GM12878 (cell line): ENCODE results near the gene OR7E24. TPM values are rescaled to one million over a fixed set of nuclear protein-coding genes. Genes with fewer than 3 reads are reported as not detected.

Source experiments
- ATAC-seq: fragments of 200-7000 bp; cut with Tn5 transposase; 3 replicates; pipeline ENCODE4 v1.9.1; 2020; ENCODE audit warnings: mild to moderate bottlenecking, moderate library complexity
- BruUV-seq: library from RNA; stranded (reverse); fragments of 400-500 nt; replicated peaks from 2 replicates; lab custom pipeline; 2021; lab: Mats Ljungman, UMichigan
- CTCF ChIA-PET: fragments of 300-600 bp; sonication (Branson Sonifier 250); formaldehyde crosslinking; extraction: SDS; loops from one replicate; lab custom pipeline; 2021; ENCODE audit warnings: inconsistent platforms; lab: Yijun Ruan, JAX
- POLR2A ChIA-PET: fragments of 350-600 bp; formaldehyde crosslinking; extraction: SDS; loops from one replicate; lab custom pipeline; 2021; ENCODE audit warnings: inconsistent platforms; lab: Charles Lee
- RAD21 ChIA-PET: fragments of 300-600 bp; sonication (Branson Sonifier 250); formaldehyde crosslinking; loops from one replicate; lab custom pipeline; 2023; ENCODE audit warnings: antibody characterized with exemption; ENCODE audit not compliant: unreplicated experiment; lab: Charles Lee
- SMC1A ChIA-PET: fragments of 300-600 bp; sonication (Branson Sonifier 250); formaldehyde crosslinking; loops from one replicate; lab custom pipeline; 2023; ENCODE audit not compliant: unreplicated experiment, uncharacterized antibody; lab: Charles Lee
- DNase-seq: peaks from one replicate; pipeline ENCODE4 v3.0.0-alpha.2; 2011; ENCODE audit warnings: low read depth, low spot score
- FAIRE-seq: peaks from 3 replicates; lab custom pipeline; 2011; peaks lifted over from hg19 to GRCh38; lab: Jason Lieb, UNC
- H2AFZ ChIP-seq: 2 replicates; pipeline ENCODE4 v1.6.0; 2011; ENCODE audit warnings: low read depth, low read length, control low read depth; ENCODE audit not compliant: control insufficient read depth
- H3K27ac ChIP-seq: 2 replicates; pipeline ENCODE4 v1.5.1; 2011; ENCODE audit warnings: control low read depth; ENCODE audit not compliant: control insufficient read depth, insufficient read depth
- H3K27me3 ChIP-seq, 2 experiments: replicated peaks in 1 of 2; 2 replicates each; pipeline versions ENCODE4 v1.6.0 to v1.6.1; 2011; ENCODE audit warnings: low read length in 1 of 2; ENCODE audit not compliant: control insufficient read depth in 2 of 2, insufficient read depth in 2 of 2
- H3K36me3 ChIP-seq, 2 experiments: 2 replicates each; pipeline ENCODE4 v1.5.1; 2011; ENCODE audit warnings: low read length in 1 of 2; ENCODE audit not compliant: control insufficient read depth in 2 of 2, insufficient read depth in 2 of 2
- H3K4me1 ChIP-seq: 2 replicates; pipeline ENCODE4 v1.6.1; 2011; ENCODE audit warnings: mild to moderate bottlenecking, low read length, moderate library complexity, mixed read lengths; ENCODE audit not compliant: control insufficient read depth, insufficient read depth
- H3K4me2 ChIP-seq: 2 replicates; pipeline ENCODE4 v1.6.0; 2011; ENCODE audit warnings: control low read depth; ENCODE audit not compliant: control insufficient read depth, insufficient read depth
- H3K4me3 ChIP-seq: fragments of 200-600 bp; sonication (generic); 2 replicates; pipeline ENCODE4 v1.5.1; 2016
- H3K79me2 ChIP-seq: 2 replicates; pipeline ENCODE4 v1.6.0; 2011; ENCODE audit warnings: low read length; ENCODE audit not compliant: control insufficient read depth, insufficient read depth
- H3K9ac ChIP-seq: 2 replicates; pipeline ENCODE4 v1.8.0; 2011; ENCODE audit warnings: low read length, control low read depth, mixed read lengths; ENCODE audit not compliant: control insufficient read depth, insufficient read depth
- H3K9me3 ChIP-seq: replicated peaks from 3 replicates; pipeline ENCODE4 v1.5.1; 2011; ENCODE audit warnings: mild to moderate bottlenecking, low read length; ENCODE audit not compliant: control insufficient read depth, insufficient read depth
- H4K20me1 ChIP-seq: 2 replicates; pipeline ENCODE4 v1.6.0; 2011; ENCODE audit not compliant: control insufficient read depth, insufficient read depth
- ATF2 ChIP-seq: IDR thresholded peaks from 2 replicates; pipeline ENCODE4 v1.6.1; 2012; ENCODE audit warnings: low read length, inconsistent platforms
- BACH1 ChIP-seq: fragments of 450-650 bp; IDR thresholded peaks from 2 replicates; pipeline ENCODE4 v1.6.1; 2017; ENCODE audit warnings: mild to moderate bottlenecking, borderline replicate concordance
- BCL3 ChIP-seq: IDR thresholded peaks from 2 replicates; pipeline ENCODE4 v1.6.1; 2011; ENCODE audit warnings: borderline replicate concordance, low read depth, mild to moderate bottlenecking, moderate library complexity, low read length; ENCODE audit not compliant: insufficient read depth, poor library complexity, severe bottlenecking
- IKZF2 ChIP-seq, 2 experiments: fragments of 450-650 bp; IDR thresholded peaks; 2 replicates each; pipeline ENCODE4 v1.6.1; 2017; ENCODE audit warnings: mild to moderate bottlenecking in 2 of 2, moderate library complexity in 2 of 2
- KLF5 ChIP-seq: fragments of 450-650 bp; IDR thresholded peaks from 2 replicates; pipeline ENCODE4 v1.6.1; 2014; ENCODE audit warnings: mild to moderate bottlenecking; ENCODE audit not compliant: partially characterized antibody
- NBN ChIP-seq: fragments of 450-650 bp; IDR thresholded peaks from 2 replicates; pipeline ENCODE4 v1.6.1; 2016
- NKRF ChIP-seq: fragments of 450-650 bp; conservative IDR thresholded peaks from 2 replicates; pipeline ENCODE4 v1.6.1; 2017; ENCODE audit warnings: mild to moderate bottlenecking, moderate library complexity
- PAX5 ChIP-seq: IDR thresholded peaks from 2 replicates; pipeline ENCODE4 v1.6.1; 2011; ENCODE audit warnings: low read depth, low read length, borderline replicate concordance
- RB1 ChIP-seq: fragments of 450-650 bp; formaldehyde crosslinking; IDR thresholded peaks from 2 replicates; pipeline ENCODE4 v1.6.1; 2017; ENCODE audit warnings: mild to moderate bottlenecking, borderline replicate concordance
- SREBF1 ChIP-seq: IDR thresholded peaks from 2 replicates; pipeline ENCODE4 v1.6.1; 2012; ENCODE audit warnings: mild to moderate bottlenecking, low read length
- SUPT20H ChIP-seq: IDR thresholded peaks from 2 replicates; pipeline ENCODE4 v1.6.1; 2011; ENCODE audit warnings: low read depth, mild to moderate bottlenecking, low read length, moderate library complexity, borderline replicate concordance; ENCODE audit not compliant: control insufficient read depth
- SUZ12 ChIP-seq: fragments of 200-600 bp; sonication (generic); IDR thresholded peaks from one replicate; pipeline ENCODE4 v1.6.1; 2018; ENCODE audit warnings: antibody characterized with exemption, mild to moderate bottlenecking; ENCODE audit not compliant: unreplicated experiment
- TCF3 ChIP-seq: IDR thresholded peaks from 2 replicates; pipeline ENCODE4 v1.6.1; 2012; ENCODE audit warnings: low read depth, mild to moderate bottlenecking, low read length, borderline replicate concordance; ENCODE audit not compliant: insufficient read depth
- TCF7 ChIP-seq: IDR thresholded peaks from 2 replicates; pipeline ENCODE4 v1.6.1; 2014; ENCODE audit warnings: antibody characterized with exemption, borderline replicate concordance
- YY1 ChIP-seq: IDR thresholded peaks from 2 replicates; pipeline ENCODE4 v1.6.1; 2011; ENCODE audit warnings: low read depth, mild to moderate bottlenecking, low read length
- ZNF274 ChIP-seq: IDR thresholded peaks from one replicate; pipeline ENCODE4 v1.8.0; 2011; ENCODE audit not compliant: insufficient read length, insufficient read depth
- WGBS: methylation state at CpG from one replicate; pipeline ENCODE4 v1.1.6; 2016; ENCODE audit warnings: low lambda C conversion rate; ENCODE audit not compliant: insufficient replicate concordance, insufficient coverage; ENCODE audit errors: missing lambda C conversion rate; 5-methylcytosine and 5-hydroxymethylcytosine counted together
- in situ Hi-C: fragments of 300-500 bp; cut with MboI; formaldehyde crosslinking; loops from 9 replicates; pipeline ENCODE4 v1.14.3; 2018; ENCODE audit warnings: mixed read lengths
- intact Hi-C: fragments of 100-400 bp; cut with micrococcal nuclease; formaldehyde crosslinking; loops from one replicate; pipeline ENCODE4 v1.14.2; 2022; ENCODE audit not compliant: unreplicated experiment
- polyA plus RNA-seq, 11 experiments: library from polyadenylated mRNA; depleted of rRNA in 4 of 11; unstranded in 6 of 11; stranded (reverse) in 5 of 11; fragments of >200 nt; fragmentation: Nextera tagmentation in 4 of 11; fragmentation: Illumina TruSeq in 1 of 11; extraction: Ambion mirVana in 4 of 11; extraction: Trizol in 1 of 11; gene quantifications; 1 replicate in 1 of 11; 2 replicates in 10 of 11; pipeline versions ENCODE4 v1.2.1 to v1.2.3, GENCODE V29; 2011 to 2016; ENCODE audit warnings: inconsistent platforms in 2 of 11, missing spikeins in 2 of 11, low read depth in 1 of 11
- total RNA-seq, 4 experiments: library from RNA; depleted of rRNA in 3 of 4; stranded (reverse); fragments of >200 nt in 3 of 4; fragmentation: Illumina TruSeq in 1 of 4; extraction: Trizol in 1 of 4; gene quantifications; 2 replicates each; pipeline versions ENCODE4 v1.2.1 to v1.2.3, GENCODE V29; 2013 to 2021

The OR7E24 gene
- total and polyA plus RNA-seq, 10 of the 15 experiments (the other 5 are each of a cell fraction or from before 2014, with no cell fraction given): not detected

- CTCF ChIA-PET: no interaction called here
- no peak overlapping the region for H3K4me2 ChIP-seq
These were observed 44.7 kb downstream of the OR7E24 start for GRCh38 chr19:9295411-9295849.

GRCh38 chr19:9296336-9296735, 45.6 kb downstream of the OR7E24 start:
- no peaks in the 10 kb centered on the region for H3K27me3 ChIP-seq
- BruUV-seq: no TSS peak
- SMC1A ChIA-PET: no interaction called here
- intact Hi-C loops: no loop called here
- no peak overlapping the region for H3K4me2 ChIP-seq
- peaks cover 28% of the 10 kb centered on the region for H3K9me3 ChIP-seq
- CTCF ChIA-PET: no interaction called here
- ATAC-seq (no peak), DNase-seq (no peak), FAIRE-seq (no peak)
- 97% methylated on average over 2 of the region's 2 CpGs for WGBS
- H3K27ac ChIP-seq: no peak overlapping the region
- H3K36me3 ChIP-seq: no peaks in the 10 kb centered on the region
- in situ Hi-C loops: no loop called here
- H3K4me3 ChIP-seq: no peak overlapping the region
- POLR2A ChIA-PET: no interaction called here
- H3K79me2 ChIP-seq: no peaks in the 10 kb centered on the region
- H2AFZ ChIP-seq: no peak overlapping the region
- no peaks in the 10 kb centered on the region for H3K4me1 ChIP-seq
- no peaks in the 10 kb centered on the region for H4K20me1 ChIP-seq
- no peak overlapping the region for H3K9ac ChIP-seq
- RAD21 ChIA-PET: no interaction called here
- TF ChIP-seq KLF5 (no peak), NBN (no peak), PAX5 (no peak), TCF7 (no peak), YY1 (no peak), BCL3 (no peak), RB1 (no peak), ATF2 (no peak), BACH1 (no peak), TCF3 (no peak), SUPT20H (no peak), IKZF2 (IDR thresholded peaks at IDR 0.05) (no peak), SREBF1 (no peak), NKRF (no peak)

More at GRCh38 chr19:9295411-9295849, 44.7 kb downstream of the OR7E24 start:
- Histone ChIP-seq H2AFZ (no peak overlapping the region), H3K4me1 (no peaks in the 10 kb centered on the region), H3K36me3 (no peaks in the 10 kb centered on the region), H3K9me3 (peaks cover 24% of the 10 kb centered on the region), H3K79me2 (no peaks in the 10 kb centered on the region), H3K4me3 (no peak overlapping the region), H3K27ac (no peak overlapping the region), H3K27me3 (no peaks in the 10 kb centered on the region), H4K20me1 (no peaks in the 10 kb centered on the region), H3K9ac (no peak overlapping the region)
- DNase-seq: no peak
- WGBS: 86% methylated on average over 4 of the region's 4 CpGs
- POLR2A ChIA-PET: no interaction called here
- no TSS peak for BruUV-seq
- TF ChIP-seq SUZ12 (no peak), ZNF274 (peak; percentile 58)
- in situ Hi-C loops: no loop called here
- no peak for ATAC-seq
- RAD21 ChIA-PET: no interaction called here
- no peak for FAIRE-seq
- SMC1A ChIA-PET: no interaction called here
- intact Hi-C loops: no loop called here
